DMS 273 treated with DMSO at 0.1 percent for 48 hours (cell line): ENCODE measurements around the gene LRIG1.

Experiments
- DNase-seq: peaks from one replicate; lab custom pipeline; 2025; lab: John Stamatoyannopoulos, UW

The LRIG1 gene

DNA sequence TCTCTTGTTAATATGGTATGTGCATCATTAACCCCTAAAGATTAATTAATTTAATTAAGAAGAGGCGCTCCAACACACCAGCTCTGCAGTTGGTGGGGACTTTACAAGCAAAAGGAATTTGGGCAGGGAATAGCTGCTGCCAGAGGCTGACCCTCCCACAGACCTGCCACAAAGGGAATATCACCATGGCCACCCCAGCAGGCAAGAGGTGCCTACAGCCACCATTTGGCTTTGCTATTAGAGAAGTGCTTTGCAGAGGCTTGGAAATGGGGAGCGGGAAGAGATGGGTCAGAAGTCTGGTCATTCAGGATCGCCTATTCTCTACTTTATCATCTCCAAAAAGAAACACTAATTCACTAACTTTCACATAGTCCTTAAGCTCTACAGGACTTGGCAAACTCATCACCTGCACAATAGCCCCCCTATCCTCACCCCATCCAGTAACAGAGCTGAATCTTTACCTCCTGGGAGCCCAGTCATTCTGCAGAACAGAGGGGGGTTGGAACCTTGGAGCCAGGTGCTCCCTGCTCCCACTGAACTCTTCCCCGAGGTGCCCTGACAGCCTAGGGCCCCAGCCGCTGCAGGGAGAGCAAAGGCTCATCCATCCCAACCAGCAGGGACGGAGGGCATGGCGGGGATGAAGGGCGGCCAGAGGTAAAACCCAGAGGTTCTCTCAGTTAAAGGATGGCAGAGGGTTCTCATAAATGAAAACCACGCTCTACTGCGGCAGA, 29.7 kb downstream of the LRIG1 start:
- no peak for DNase-seq

DNA sequence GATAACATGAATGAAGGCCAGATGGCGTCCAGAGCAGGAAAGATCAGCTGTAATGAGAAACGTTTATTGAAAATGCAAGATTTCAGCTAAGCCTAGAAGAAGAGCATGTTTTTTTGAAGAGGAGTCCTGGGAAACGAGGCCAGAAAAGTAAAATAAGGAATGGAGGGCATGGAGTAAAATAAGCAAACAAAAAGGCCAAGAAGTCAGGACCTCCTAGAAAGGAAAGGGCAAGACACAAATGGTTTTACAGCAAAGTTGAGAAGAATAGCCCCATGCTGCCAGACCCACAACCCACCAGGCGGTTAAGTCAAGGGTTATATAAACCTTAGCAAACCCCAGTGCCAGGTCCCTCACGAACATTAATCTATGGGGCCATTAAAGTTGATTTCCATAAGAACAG, 30.5 kb downstream of the LRIG1 start:
- no peak for DNase-seq

DNA sequence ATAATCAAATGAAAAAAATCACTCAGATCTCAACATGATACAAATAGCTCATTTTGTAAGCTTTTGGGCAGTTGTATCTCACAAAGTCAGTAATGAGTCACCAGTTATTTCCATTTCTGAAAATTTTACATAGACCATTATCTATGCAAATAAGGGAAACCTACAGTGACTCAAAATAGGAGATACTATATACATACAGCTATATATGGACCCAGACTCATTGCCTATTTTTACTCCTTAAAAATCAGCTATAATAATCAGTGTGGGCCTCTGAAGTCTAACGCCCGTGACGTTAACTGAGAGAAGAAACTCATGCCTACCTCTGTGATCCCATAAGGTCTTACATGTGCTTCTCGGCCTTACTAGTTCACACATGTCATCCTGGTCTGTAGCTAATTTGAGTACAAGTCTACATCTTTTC, 31.6 kb downstream of the LRIG1 start:
- DNase-seq: no peak

- no peak for DNase-seq
Measured at GRCh38 chr3:66467996-66468735, 32.7 kb downstream of the LRIG1 start.

- no peak for DNase-seq
Measured at GRCh38 chr3:66466606-66467270, 34.1 kb downstream of the LRIG1 start.

GRCh38 chr3:66465587-66465986, 35.2 kb downstream of the LRIG1 start:
- DNase-seq: no peak

GRCh38 chr3:66465034-66465433, 35.8 kb downstream of the LRIG1 start:
- no peak for DNase-seq

DNA sequence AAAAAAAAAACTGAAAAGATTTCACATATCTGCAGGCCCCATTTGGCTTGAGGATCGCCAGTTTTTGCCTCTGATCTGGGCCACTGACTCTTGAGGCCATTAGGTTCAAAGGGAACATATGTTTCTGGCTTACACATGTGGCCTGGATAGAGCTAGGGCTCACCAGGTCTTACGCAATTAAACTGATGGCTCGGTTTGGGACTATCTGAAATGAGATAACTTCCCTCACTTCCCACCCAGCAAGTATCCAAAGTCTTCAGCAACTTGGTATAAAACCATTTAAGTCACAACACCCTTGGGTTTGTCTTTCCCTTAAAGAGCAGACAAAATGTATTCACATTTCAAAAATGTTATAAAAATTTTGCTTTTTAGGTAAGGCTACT, 36.3 kb downstream of the LRIG1 start:
- no peak for DNase-seq

DNA sequence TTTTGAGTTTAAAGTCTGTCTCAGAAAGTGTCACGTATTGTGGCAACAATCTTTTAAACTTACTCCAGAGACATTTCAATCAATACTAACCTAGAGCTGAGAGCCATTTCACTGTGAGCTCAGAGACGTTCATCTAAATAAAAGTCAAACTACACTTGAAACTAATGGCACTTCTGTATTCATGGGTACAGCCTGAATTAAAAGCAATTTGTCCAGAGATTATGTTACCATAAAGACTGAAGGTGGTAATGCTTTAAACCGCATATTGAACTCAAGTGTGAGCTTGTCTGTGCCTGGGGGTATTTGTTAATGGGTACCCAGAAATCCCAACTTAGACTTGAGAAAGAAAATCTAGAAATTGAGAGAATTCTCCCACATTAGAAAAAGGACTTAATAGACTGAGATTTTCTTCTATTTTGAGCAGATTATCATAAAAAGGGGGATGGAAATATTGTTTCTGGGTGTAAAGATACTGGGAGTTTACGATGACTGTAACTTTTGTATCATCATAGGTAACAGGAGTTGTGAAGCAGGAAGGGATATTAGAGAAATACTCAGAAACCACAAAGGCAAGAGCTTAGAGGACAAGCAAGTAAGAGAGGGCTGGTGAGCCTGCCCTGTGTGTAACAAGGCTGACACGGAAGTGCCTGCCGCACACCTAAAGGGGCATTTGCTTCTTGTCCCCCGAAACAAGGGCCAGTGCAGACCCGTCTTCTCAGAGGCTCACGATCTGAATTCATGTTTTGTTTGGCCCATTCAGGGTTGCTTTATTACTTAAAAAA, 36.9 kb downstream of the LRIG1 start:
- no peak for DNase-seq

GRCh38 chr3:66463054-66463631, 37.7 kb downstream of the LRIG1 start:
- DNase-seq: no peak

DNA sequence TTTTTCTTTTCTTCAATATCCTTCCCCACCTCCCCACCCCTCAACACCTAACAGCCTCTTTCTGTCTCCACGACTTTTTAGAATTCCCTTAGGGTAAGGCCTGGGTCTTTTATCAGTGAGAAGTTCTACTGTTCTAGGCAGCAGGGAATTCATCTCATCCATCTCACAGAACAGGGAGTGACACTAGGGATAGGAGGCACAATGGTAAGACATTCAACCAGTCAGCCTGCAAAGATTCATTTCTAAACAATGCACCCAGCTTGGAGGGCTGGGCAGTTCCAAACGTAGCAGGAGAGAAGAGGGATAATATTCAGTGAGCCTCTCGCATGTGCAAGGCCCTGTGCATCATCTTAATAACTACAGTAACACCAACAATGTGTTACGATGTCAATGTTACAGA, 43.6 kb downstream of the LRIG1 start:
- no peak for DNase-seq

DNA sequence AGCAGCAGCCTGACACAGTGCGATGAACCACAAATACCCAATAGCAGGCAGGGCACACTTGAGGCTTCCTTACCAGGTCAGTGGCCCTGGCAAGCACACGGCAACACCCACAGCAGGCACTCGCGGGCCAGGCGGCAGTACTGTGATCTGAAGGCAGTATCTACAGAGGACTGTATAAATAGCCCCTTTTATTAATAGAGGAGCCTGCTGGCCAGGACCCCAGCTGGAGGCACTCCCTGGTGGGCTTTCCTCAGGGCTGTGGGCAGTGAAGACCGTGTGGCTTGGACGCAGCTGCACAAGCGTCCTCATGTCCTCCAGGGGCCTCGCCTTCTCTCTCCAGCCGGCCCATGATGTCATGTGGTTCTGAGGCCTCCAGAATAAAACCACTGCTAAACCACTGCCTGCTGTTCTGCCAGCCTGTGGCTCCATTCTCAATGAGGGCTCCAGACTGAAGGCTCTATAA, 44.1 kb downstream of the LRIG1 start:
- no peak for DNase-seq

GRCh38 chr3:66454464-66454859, 46.4 kb downstream of the LRIG1 start:
- no peak for DNase-seq

- DNase-seq: no peak
Measured at GRCh38 chr3:66453651-66454463, 47.0 kb downstream of the LRIG1 start.

DNA sequence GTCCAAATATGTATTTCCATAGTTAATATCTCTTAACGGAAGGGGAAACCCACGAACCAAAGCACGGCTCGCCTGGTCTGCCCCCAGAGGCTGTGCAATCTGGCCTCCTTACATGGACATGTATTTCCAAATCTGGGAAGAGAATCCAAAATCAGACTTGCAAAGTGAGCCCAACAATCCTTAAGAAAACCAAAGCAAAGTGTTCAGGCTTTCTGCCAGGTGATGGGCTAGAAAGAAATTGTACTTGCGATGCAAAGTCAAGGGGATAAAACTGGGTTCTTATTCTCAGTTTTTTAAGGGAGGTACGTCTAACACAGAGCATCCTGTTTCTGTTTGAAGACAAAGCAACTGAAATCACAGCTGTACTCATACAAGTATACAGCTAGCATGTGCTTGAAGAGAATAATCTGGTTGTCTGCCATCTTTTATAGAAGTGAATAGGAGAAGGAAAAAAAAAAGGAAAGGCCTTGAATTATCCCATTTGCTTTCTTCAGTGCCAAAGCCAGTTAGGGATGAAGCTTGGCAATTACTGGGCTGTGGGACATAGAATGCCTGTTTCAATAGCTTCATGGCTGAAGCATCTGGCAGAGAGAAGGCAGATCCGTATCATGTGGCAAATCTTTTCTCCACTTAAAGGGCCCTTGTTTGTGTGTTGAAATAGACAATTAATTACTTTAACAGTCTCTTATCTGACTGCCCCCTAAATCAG, 48.4 kb downstream of the LRIG1 start:
- no peak for DNase-seq

DNA sequence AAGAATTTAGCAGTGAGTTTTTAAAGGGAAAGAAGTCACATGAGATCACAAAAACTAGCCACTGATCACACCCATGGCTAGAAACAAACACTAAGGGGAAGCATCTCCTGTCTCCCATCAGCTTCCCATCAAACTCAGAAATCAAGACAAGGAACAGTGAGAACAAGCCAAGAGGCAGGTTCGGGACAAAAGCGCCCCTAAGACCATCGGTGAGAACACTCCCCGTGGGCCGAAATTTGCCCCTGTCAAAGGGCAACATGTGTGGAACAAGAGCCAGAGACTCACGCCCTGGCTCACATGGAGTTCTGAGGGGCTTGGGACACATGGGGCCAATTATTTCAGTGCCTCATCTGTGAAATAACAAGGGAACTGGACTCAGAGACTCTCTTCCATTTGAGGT, 49.1 kb downstream of the LRIG1 start:
- DNase-seq: no peak

GRCh38 chr3:66450390-66451022, 50.3 kb downstream of the LRIG1 start:
- DNase-seq: no peak

GRCh38 chr3:66449411-66449974, 51.3 kb downstream of the LRIG1 start:
- no peak for DNase-seq

DNA sequence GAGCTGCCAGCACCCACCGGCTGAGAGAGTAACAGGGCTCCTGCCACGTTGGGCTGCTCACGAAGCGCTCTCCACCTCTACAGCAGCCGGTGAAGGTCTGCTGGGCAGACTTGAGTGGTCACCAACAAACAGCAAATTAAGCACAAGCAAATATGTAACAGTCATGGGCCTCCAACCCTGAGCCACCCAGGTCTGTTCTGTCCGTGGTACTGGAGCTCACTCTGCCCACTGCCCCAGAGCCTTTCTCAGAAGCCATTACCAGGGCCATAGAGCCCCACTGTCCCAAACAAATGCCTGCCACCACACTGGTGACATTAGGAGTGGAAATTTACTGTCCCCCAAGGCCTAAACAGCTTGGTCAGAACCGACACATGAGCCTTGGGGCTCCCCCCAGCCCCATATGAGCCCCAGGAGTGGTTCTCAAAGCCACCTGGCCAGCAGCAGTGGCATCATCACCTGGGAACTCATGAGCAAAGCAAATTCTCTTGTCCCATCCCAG, 56.6 kb downstream of the LRIG1 start:
- DNase-seq: no peak
